Calu3 (cell line): Measurements from ENCODE around the gene COL4A6. TPM values are rescaled to one million over a fixed set of nuclear protein-coding genes. Genes with fewer than 3 reads are reported as not detected.
A peak's percentile ranks its signal among the peaks of the same experiment; 100 is the strongest.

Experiments used
- BruUV-seq: library from RNA; stranded (reverse); fragments of 400-500 nt; replicated peaks from 2 replicates; lab custom pipeline; 2021; lab: Mats Ljungman, UMichigan
- CTCF ChIA-PET: fragments of 300-600 bp; sonication (Branson Sonifier 250); formaldehyde crosslinking; loops from one replicate; lab custom pipeline; 2022; ENCODE audit warnings: antibody characterized with exemption; lab: Charles Lee
- DNase-seq: peaks from one replicate; pipeline ENCODE4 v3.0.0; 2022
- H3K27ac Mint-ChIP-seq: one replicate; pipeline ENCODE4 v1.8.0; 2022; ENCODE audit warnings: mixed read lengths; ENCODE audit not compliant: unreplicated experiment
- H3K27me3 Mint-ChIP-seq: one replicate; pipeline ENCODE4 v1.8.0; 2022; ENCODE audit warnings: mixed read lengths; ENCODE audit not compliant: unreplicated experiment
- H3K36me3 Mint-ChIP-seq: one replicate; pipeline ENCODE4 v1.8.0; 2022; ENCODE audit warnings: mild to moderate bottlenecking, moderate library complexity, mixed read lengths; ENCODE audit not compliant: insufficient read depth, unreplicated experiment
- H3K4me1 Mint-ChIP-seq: one replicate; pipeline ENCODE4 v1.8.0; 2022; ENCODE audit warnings: mild to moderate bottlenecking, low read depth, mixed read lengths; ENCODE audit not compliant: unreplicated experiment
- H3K4me3 Mint-ChIP-seq: one replicate; pipeline ENCODE4 v1.8.0; 2022; ENCODE audit warnings: mild to moderate bottlenecking, low read depth, moderate library complexity, mixed read lengths; ENCODE audit not compliant: unreplicated experiment
- H3K9me3 Mint-ChIP-seq: one replicate; pipeline ENCODE4 v1.8.0; 2022; ENCODE audit warnings: low read depth, mixed read lengths; ENCODE audit not compliant: unreplicated experiment
- intact Hi-C: fragments of 100-400 bp; cut with micrococcal nuclease; formaldehyde crosslinking; loops from one replicate; pipeline ENCODE4 v1.10.0; 2022; ENCODE audit not compliant: unreplicated experiment
- total RNA-seq: library from RNA; stranded (reverse); gene quantifications from 2 replicates; pipeline ENCODE4 v1.2.3, GENCODE V29; 2022
- TF ChIP-seq, protein P1 (sequence below): fragments of 200-600 bp; IDR thresholded peaks from one replicate; pipeline ENCODE4 v1.8.0; 2022; ENCODE audit warnings: antibody characterized with exemption; ENCODE audit not compliant: unreplicated experiment

Gene COL4A6
- total RNA-seq, 1 experiment from 2014 or later: 0.31 TPM

DNA sequence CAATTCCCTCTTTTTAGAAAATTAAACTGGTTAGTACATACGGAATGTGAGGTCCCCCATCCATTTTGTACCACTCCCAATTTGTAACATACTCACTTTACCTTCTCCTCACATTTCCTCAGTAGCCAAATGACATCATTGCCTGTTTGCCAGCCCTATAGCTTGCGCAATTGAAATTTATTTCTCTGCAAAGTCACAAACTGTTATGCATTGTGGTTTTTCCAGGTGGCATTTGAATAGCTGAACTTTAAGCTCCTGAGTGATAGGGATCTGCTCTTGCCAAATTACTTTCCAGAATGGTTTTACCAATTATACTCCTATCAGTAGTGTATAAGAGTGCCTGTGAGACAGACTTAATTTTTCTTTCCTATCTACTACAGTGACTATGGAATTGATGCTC lies 9.1 kb upstream of the COL4A6 start:
- Mint-ChIP-seq H3K27ac (no peak overlapping the region), H3K27me3 (no peaks in the 10 kb centered on the region), H3K36me3 (no peaks in the 10 kb centered on the region), H3K9me3 (no peaks in the 10 kb centered on the region), H3K4me1 (peaks cover 10% of the 10 kb centered on the region), H3K4me3 (no peak overlapping the region)
- CTCF ChIA-PET: interaction anchor here (0.8 kb wide), 1 partner anchor 123 kb away, joined by 3 read pairs; no protein-coding TSS in a partner anchor
- BruUV-seq: no TSS peak
- no peak for DNase-seq
- intact Hi-C loops: no loop called here
- TF ChIP-seq, protein P1, sequence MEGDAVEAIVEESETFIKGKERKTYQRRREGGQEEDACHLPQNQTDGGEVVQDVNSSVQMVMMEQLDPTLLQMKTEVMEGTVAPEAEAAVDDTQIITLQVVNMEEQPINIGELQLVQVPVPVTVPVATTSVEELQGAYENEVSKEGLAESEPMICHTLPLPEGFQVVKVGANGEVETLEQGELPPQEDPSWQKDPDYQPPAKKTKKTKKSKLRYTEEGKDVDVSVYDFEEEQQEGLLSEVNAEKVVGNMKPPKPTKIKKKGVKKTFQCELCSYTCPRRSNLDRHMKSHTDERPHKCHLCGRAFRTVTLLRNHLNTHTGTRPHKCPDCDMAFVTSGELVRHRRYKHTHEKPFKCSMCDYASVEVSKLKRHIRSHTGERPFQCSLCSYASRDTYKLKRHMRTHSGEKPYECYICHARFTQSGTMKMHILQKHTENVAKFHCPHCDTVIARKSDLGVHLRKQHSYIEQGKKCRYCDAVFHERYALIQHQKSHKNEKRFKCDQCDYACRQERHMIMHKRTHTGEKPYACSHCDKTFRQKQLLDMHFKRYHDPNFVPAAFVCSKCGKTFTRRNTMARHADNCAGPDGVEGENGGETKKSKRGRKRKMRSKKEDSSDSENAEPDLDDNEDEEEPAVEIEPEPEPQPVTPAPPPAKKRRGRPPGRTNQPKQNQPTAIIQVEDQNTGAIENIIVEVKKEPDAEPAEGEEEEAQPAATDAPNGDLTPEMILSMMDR: no peak

DNA sequence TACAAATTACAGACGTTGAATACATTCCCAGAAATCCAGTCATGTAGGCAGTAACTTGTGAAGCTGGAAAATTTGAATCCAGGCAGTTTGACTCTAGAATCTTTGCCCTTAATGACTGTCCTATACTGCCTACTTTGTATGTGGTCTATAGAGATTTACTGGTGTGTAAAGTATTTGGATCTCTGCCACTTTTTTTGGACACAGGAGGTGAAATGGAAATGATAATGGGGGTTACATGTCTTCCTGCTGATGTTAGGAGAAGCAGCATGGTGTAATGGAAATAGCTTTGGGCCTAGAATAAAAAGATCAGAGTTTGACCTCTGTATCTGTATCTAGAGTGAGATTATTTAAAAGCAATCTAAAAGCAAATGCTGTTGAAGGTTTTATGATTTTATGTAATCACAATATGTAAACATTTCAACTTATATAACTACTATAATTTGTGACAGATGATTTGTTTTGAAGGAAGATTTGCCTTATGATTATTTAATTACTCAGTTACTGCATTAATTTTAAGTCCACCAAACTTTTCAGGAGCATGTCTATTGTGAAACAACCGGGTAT lies 4.8 kb upstream of the COL4A6 start:
- TF ChIP-seq, protein P1: no peak
- Mint-ChIP-seq H3K4me3 (no peak overlapping the region), H3K27ac (no peak overlapping the region), H3K4me1 (peaks cover 17% of the 10 kb centered on the region), H3K9me3 (no peaks in the 10 kb centered on the region), H3K27me3 (no peaks in the 10 kb centered on the region), H3K36me3 (peaks cover 18% of the 10 kb centered on the region)
- CTCF ChIA-PET: no interaction called here
- no peak for DNase-seq
- no TSS peak for BruUV-seq
- intact Hi-C loops: loop anchor here (5.0 kb wide), 1 partner anchor 46 kb away; no protein-coding TSS in a partner anchor

DNA sequence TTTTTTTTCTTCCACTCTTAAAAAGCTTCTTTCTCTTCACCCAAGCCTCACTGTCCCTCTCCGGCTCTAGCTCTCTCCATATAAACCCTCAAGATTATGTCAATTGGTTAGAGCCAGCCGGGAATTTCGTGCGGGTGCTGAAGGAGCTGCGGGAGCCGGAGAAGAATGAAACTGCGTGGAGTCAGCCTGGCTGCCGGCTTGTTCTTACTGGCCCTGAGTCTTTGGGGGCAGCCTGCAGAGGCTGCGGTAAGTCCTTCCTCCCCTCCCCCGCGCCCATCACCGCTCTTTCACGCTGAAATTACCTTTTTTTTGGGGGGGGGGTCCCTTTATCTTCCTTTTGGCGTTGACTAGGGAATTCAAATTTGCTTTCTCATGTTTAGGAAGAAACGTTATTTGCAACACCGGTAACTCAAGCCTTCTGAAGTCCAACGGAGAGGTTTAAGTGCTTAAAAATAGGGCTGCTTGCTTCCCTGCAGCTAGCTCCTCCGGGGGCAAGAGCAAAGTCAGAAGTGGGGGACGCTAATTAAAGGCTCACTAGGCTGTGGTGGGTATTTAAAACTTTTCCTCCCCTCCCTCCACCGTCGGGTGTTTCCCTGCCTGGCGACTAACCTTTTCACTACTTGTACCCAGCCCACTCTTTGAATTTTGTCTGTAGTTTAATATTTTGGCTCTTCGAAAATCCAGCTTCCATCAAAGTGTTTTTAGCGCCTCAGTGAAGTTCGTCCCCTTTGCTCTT lies 1.9 kb upstream of the COL4A6 start:
- H3K4me1 Mint-ChIP-seq: peaks cover 8% of the 10 kb centered on the region
- DNase-seq: peak; percentile 9
- TSS peak; percentile 69 for BruUV-seq

DNA sequence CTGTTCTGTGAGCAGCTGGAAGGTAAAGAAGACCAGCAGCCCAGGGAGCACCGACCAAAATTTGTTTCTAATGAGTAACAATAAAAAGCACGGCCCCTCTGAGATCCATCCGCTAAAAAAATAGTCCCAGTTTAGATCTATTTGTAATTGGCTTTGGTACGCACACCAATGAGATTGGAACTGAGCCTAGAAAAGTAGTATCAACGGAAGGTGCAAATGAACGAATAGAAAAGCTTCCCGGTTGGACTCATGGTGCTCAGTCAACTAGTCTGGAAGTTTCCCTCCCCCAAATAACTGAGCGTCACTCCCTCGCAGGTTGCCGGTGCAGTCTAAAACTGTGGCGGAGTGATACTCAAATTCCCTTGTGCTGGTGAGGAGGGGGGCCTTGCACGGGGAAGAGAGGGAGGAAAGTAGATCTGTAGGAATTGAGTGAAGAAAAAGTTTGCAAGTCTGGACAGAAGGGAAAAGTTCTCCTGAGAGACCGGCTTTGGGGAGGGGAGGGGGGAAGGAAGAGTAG lies 1.3 kb upstream of the COL4A6 start, which contains the start of gene COL4A5:
TSS of gene COL4A5 (plus strand) at position 413 of the 517 bp plus-strand sequence. CDS start 288 bp downstream, outside the sequence.
- Mint-ChIP-seq H3K27me3 (no peaks in the 10 kb centered on the region), H3K9me3 (no peaks in the 10 kb centered on the region), H3K4me1 (peaks cover 8% of the 10 kb centered on the region), H3K4me3 (peak within 1 kb of the TSS; percentile 88), H3K36me3 (peaks cover 18% of the 10 kb centered on the region), H3K27ac (peak within 1 kb of the TSS; percentile 86)
- DNase-seq: peak; percentile 65
- CTCF ChIA-PET: no interaction called here
- intact Hi-C loops: no loop called here
- TF ChIP-seq, protein P1: no peak
- no TSS peak for BruUV-seq

More for the DNA sequence above, 1.9 kb upstream of the COL4A6 start:
- intact Hi-C loops: loop anchor here (5.0 kb wide), 1 partner anchor 43 kb away; no protein-coding TSS in a partner anchor
- Mint-ChIP-seq H3K36me3 (peaks cover 18% of the 10 kb centered on the region), H3K4me3 (peak overlapping the region; percentile 88), H3K27me3 (no peaks in the 10 kb centered on the region), H3K9me3 (no peaks in the 10 kb centered on the region), H3K27ac (peak overlapping the region; percentile 86)
- CTCF ChIA-PET: no interaction called here
- TF ChIP-seq, protein P1: no peak
